HG02938 (cell line): ENCODE results near the gene ERC2.
"Not testable (repeated sequence)": the region's sequence is repeated elsewhere in the genome, so short reads cannot be mapped to it uniquely, and the experiment has no call there.

ENCODE experiments used
- ATAC-seq: cut with Tn5 transposase; IDR thresholded peaks from one replicate; pipeline ENCODE4 v1.9.1; 2021; ENCODE audit warnings: mild to moderate bottlenecking, moderate library complexity; ENCODE audit not compliant: unreplicated experiment

ERC2 gene

GRCh38 chr3:56015374-56015773 is 452.9 kb downstream of the ERC2 start:
- ATAC-seq: not testable (repeated sequence)

- no peak for ATAC-seq
These were observed 455.5 kb downstream of the ERC2 start for GRCh38 chr3:56012721-56013120.

- no peak for ATAC-seq
These were observed 463.0 kb downstream of the ERC2 start for GRCh38 chr3:56005196-56005805.

GRCh38 chr3:56003129-56003528 is 465.1 kb downstream of the ERC2 start:
- no peak for ATAC-seq

GRCh38 chr3:56001991-56002390 is 466.3 kb downstream of the ERC2 start:
- ATAC-seq: no peak

- ATAC-seq: no peak
These were observed 466.7 kb downstream of the ERC2 start for GRCh38 chr3:56001537-56001936.

GRCh38 chr3:55989366-55989765 is 478.9 kb downstream of the ERC2 start:
- ATAC-seq: no peak

- no peak for ATAC-seq
These were observed 479.4 kb downstream of the ERC2 start for GRCh38 chr3:55988905-55989304.

- ATAC-seq: no peak
These were observed 483.6 kb downstream of the ERC2 start for GRCh38 chr3:55984626-55985025.

- no peak for ATAC-seq
These were observed 489.3 kb downstream of the ERC2 start for GRCh38 chr3:55978953-55979352.

- no peak for ATAC-seq
These were observed 493.7 kb downstream of the ERC2 start for GRCh38 chr3:55974421-55975165.

GRCh38 chr3:55969634-55970033 is 498.6 kb downstream of the ERC2 start:
- no peak for ATAC-seq

GRCh38 chr3:55968331-55968730 is 499.9 kb downstream of the ERC2 start:
- ATAC-seq: no peak

- no peak for ATAC-seq
These were observed 501.7 kb downstream of the ERC2 start for GRCh38 chr3:55966566-55966965.

GRCh38 chr3:55965776-55966175 is 502.5 kb downstream of the ERC2 start:
- no peak for ATAC-seq

- ATAC-seq: no peak
These were observed 503.7 kb downstream of the ERC2 start for GRCh38 chr3:55964491-55964985.

- no peak for ATAC-seq
These were observed 504.7 kb downstream of the ERC2 start for GRCh38 chr3:55963601-55964000.

- ATAC-seq: no peak
These were observed 508.7 kb downstream of the ERC2 start for GRCh38 chr3:55959471-55960080.

GRCh38 chr3:55958605-55959004 is 509.7 kb downstream of the ERC2 start:
- no peak for ATAC-seq

- no peak for ATAC-seq
These were observed 512.3 kb downstream of the ERC2 start for GRCh38 chr3:55955891-55956477.

GRCh38 chr3:55951388-55951787 is 516.9 kb downstream of the ERC2 start:
- no peak for ATAC-seq

GRCh38 chr3:55947406-55947805 is 520.9 kb downstream of the ERC2 start:
- no peak for ATAC-seq
